ENCODE results near the gene SH3BGR. TPM values are rescaled to one million over a fixed set of nuclear protein-coding genes. Genes with fewer than 3 reads are reported as not detected.

The SH3BGR gene
- total and polyA plus RNA-seq, 2 of the 4 experiments (the other 2 are of a cell fraction), result 1.6 to 2.0 TPM

DNA sequence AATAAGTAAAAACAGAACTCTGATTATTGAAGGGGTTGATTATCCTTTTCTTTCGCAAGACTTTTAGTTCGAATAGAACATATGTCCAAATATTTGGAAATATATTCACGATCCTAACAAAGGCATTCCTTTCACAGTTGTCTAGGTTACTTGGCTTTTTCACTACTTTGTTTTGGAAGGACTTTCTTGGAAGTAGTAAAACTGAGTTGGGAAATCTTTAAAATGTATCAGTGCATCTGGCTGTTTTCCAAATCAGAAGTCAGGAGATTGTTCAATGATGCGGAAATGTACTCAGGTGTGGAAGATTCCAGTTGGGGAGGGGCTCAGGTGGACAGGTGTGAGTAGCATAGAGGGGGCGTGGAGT lies 67.1 kb downstream of the SH3BGR start:
- Histone ChIP-seq H4K5ac (ENCODE audit: low read depth, low read length) (no peak overlapping the region), H2AK9ac (replicated peaks; ENCODE audit: low read depth, low read length, poor library complexity) (no peak overlapping the region), H2BK120ac (ENCODE audit: low read depth, low read length) (no peak overlapping the region), H3K27me3 (ENCODE audit: control insufficient read depth, insufficient read depth, low read length) (no peaks in the 10 kb centered on the region; the same call in 1 of the 2 replicates), H4K20me1 (ENCODE audit: insufficient read depth, low read length) (no peaks in the 10 kb centered on the region), H3K79me1 (ENCODE audit: low read depth in 1 of 2, low read length in 2 of 2) (no peaks in the 10 kb centered on the region), H3K9me1 (ENCODE audit: insufficient read depth, low read length) (no peaks in the 10 kb centered on the region), H3K9me3 (ENCODE audit: control insufficient read depth, insufficient read depth, low read length) (no peaks in the 10 kb centered on the region), H2AK5ac (ENCODE audit: low read depth, low read length) (no peak overlapping the region), H3K4me2 (ENCODE audit: low read depth, low read length) (no peak overlapping the region), H4K91ac (ENCODE audit: insufficient read depth, low read depth, low read length) (no peak overlapping the region), H4K8ac (ENCODE audit: low read depth in 2 of 2, low read length in 2 of 2) (no peak overlapping the region), H3K56ac (ENCODE audit: extremely low read depth, insufficient read depth, low read length) (no peak overlapping the region), H2BK15ac (ENCODE audit: low read depth, low read length) (no peak overlapping the region), H3K36me3 (ENCODE audit: control insufficient read depth, insufficient read depth, low read length) (no peaks in the 10 kb centered on the region), H2BK5ac (ENCODE audit: low read depth, low read length, poor library complexity, severe bottlenecking) (no peak overlapping the region), H3K4me1 (ENCODE audit: control insufficient read depth, insufficient read depth, low read length) (no peaks in the 10 kb centered on the region), H2BK20ac (ENCODE audit: low read depth, low read length) (no peak overlapping the region), H3K23ac (ENCODE audit: low read depth, low read length) (no peak overlapping the region), H2AFZ (replicated peaks; ENCODE audit: low read length, poor library complexity) (no peak overlapping the region), H3K9ac (ENCODE audit: low read depth, low read length) (no peak overlapping the region), H3K4ac (ENCODE audit: low read depth, low read length) (no peak overlapping the region), H3K27ac (ENCODE audit: insufficient read depth, low read length) (no peak overlapping the region), H3K14ac (replicated peaks; ENCODE audit: low read depth, low read length) (no peak overlapping the region), H3K18ac (ENCODE audit: low read depth, low read length) (no peak overlapping the region), H3K4me3 (ENCODE audit: insufficient read depth, low read depth, low read length) (no peak overlapping the region)
- no peak for DNase-seq
- intact Hi-C loops (cut with micrococcal nuclease) (loop anchor here (1.0 to 5.0 kb wide), 2 partner anchors 196 to 1613 kb away; no protein-coding TSS in a partner anchor), in situ Hi-C loops (cut with MboI; ENCODE audit: low sequenced_read_pairs) (loop anchor here (5.0 kb wide), 1 partner anchor 198 kb away; no protein-coding TSS in a partner anchor), dilution Hi-C loops (cut with HindIII; ENCODE audit: low sequenced_read_pairs, unreplicated experiment) (loop anchor here (25.0 kb wide), 1 partner anchor 193 kb away; no protein-coding TSS in a partner anchor)
- ATAC-seq (ENCODE audit: low read depth), result no peak
- ChIA-PET CTCF (interaction anchor here (0.6 to 1.7 kb wide), 13 partner anchors 14 to 1932 kb away, joined by 3 to 8 read pairs (median 4); no protein-coding TSS in a partner anchor), POLR2A (ENCODE audit: unreplicated experiment) (no interaction called here)
- WGBS, 2 experiments (ENCODE audit: extremely low coverage in 2 of 2, insufficient read length in 1 of 2), result no CpG with 5 or more reads among the region's 5 CpGs
- BruUV-seq (replicated peaks), result no TSS peak
- TF ChIP-seq MXI1 (IDR thresholded peaks at IDR 0.05; ENCODE audit: borderline replicate concordance, low read depth, low read length), result no peak
- no peak for TF ChIP-seq CEBPB (IDR thresholded peaks at IDR 0.05; ENCODE audit: low read depth, low read length)
- no peak for TF ChIP-seq RFX5 (IDR thresholded peaks at IDR 0.05; ENCODE audit: low read depth, low read length)
- no peak for TF ChIP-seq MAZ (IDR thresholded peaks at IDR 0.05; ENCODE audit: borderline replicate concordance, low read depth, low read length)
- no peak for TF ChIP-seq POLR2A (IDR thresholded peaks at IDR 0.05; ENCODE audit: low read depth, low read length)
- TF ChIP-seq FOS (IDR thresholded peaks at IDR 0.05; ENCODE audit: low read depth, low read length), result no peak
- TF ChIP-seq BHLHE40 (IDR thresholded peaks at IDR 0.05; ENCODE audit: low read depth, low read length), result no peak
- TF ChIP-seq SMC3 (IDR thresholded peaks at IDR 0.05; ENCODE audit: low read depth, low read length), result no peak
- TF ChIP-seq ELK1 (IDR thresholded peaks at IDR 0.05; ENCODE audit: borderline replicate concordance, low read depth, low read length), result no peak
- TF ChIP-seq MAFK (IDR thresholded peaks at IDR 0.05; ENCODE audit: low read depth, low read length), result no peak

All from IMR-90 (cell line).